ENCODE results near the gene TOR4A. TPM values are rescaled to one million over a fixed set of nuclear protein-coding genes. Genes with fewer than 3 reads are reported as not detected.

The TOR4A gene
- total and polyA plus RNA-seq, 9 of the 15 experiments (the other 6 are each of a cell fraction or from before 2014, with no cell fraction given): 3.9 to 49.2 (median 8.8) TPM

DNA sequence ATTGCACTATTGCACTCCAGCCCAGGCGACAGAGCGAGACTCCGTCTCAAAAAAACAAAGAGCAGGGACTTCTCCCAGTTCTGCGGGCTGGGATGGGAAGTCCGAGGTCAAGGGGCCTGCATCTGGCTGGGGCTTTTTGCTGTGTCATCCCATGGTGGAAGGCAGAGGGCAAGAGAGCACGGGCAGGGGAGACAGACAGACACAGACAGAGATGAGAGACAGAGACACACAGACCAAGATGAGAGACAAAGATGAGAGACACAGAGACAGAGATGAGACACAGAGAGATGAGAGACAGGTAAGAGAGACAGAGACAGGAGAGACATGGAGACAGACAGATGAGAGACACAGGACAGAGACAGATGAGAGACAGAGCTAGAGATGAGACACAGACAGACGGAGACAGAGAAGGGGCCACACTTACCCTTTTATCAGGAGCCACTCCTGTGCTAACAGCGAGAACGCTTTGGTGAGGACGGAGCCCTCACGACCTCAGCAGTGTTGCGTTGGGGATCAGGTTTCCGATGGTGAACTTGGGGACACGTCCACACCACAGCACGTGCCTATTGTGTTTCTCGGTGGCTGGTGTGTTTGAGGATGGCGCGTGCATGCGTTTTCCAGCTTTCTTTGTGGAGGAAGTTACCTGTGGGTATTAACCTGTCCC is 8.9 kb upstream of the TOR4A start (continued):
- TF ChIP-seq, protein P1, sequence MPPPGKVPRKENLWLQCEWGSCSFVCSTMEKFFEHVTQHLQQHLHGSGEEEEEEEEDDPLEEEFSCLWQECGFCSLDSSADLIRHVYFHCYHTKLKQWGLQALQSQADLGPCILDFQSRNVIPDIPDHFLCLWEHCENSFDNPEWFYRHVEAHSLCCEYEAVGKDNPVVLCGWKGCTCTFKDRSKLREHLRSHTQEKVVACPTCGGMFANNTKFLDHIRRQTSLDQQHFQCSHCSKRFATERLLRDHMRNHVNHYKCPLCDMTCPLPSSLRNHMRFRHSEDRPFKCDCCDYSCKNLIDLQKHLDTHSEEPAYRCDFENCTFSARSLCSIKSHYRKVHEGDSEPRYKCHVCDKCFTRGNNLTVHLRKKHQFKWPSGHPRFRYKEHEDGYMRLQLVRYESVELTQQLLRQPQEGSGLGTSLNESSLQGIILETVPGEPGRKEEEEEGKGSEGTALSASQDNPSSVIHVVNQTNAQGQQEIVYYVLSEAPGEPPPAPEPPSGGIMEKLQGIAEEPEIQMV (tag; conservative IDR thresholded peaks at IDR 0.05; ENCODE audit: low read depth): no peak
- TF ChIP-seq XRCC5 (IDR thresholded peaks at IDR 0.05; ENCODE audit: low read depth, low read length): no peak
- TF ChIP-seq, protein P2, sequence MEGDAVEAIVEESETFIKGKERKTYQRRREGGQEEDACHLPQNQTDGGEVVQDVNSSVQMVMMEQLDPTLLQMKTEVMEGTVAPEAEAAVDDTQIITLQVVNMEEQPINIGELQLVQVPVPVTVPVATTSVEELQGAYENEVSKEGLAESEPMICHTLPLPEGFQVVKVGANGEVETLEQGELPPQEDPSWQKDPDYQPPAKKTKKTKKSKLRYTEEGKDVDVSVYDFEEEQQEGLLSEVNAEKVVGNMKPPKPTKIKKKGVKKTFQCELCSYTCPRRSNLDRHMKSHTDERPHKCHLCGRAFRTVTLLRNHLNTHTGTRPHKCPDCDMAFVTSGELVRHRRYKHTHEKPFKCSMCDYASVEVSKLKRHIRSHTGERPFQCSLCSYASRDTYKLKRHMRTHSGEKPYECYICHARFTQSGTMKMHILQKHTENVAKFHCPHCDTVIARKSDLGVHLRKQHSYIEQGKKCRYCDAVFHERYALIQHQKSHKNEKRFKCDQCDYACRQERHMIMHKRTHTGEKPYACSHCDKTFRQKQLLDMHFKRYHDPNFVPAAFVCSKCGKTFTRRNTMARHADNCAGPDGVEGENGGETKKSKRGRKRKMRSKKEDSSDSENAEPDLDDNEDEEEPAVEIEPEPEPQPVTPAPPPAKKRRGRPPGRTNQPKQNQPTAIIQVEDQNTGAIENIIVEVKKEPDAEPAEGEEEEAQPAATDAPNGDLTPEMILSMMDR (IDR thresholded peaks at IDR 0.05 in 2 of 3, conservative IDR thresholded peaks at IDR 0.05 in 1 of 3; ENCODE audit: insufficient read depth in 2 of 3, low read depth in 1 of 3, low read length in 3 of 3): no peak; a peak in 1 of 6 replicates
- TF ChIP-seq OTX1 (CRISPR knock-in tag; IDR thresholded peaks at IDR 0.05): peak; percentile 90
- TF ChIP-seq, protein P3, sequence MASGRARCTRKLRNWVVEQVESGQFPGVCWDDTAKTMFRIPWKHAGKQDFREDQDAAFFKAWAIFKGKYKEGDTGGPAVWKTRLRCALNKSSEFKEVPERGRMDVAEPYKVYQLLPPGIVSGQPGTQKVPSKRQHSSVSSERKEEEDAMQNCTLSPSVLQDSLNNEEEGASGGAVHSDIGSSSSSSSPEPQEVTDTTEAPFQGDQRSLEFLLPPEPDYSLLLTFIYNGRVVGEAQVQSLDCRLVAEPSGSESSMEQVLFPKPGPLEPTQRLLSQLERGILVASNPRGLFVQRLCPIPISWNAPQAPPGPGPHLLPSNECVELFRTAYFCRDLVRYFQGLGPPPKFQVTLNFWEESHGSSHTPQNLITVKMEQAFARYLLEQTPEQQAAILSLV (tag; IDR thresholded peaks at IDR 0.05): no peak
- no peak for TF ChIP-seq CCNT2 (IDR thresholded peaks at IDR 0.05; ENCODE audit: borderline replicate concordance, extremely low read depth, insufficient read length, low read depth, low read length)
- no peak for TF ChIP-seq CCAR2 (IDR thresholded peaks at IDR 0.05; ENCODE audit: low read depth, low read length)
- peak; percentile 62; the same call in 1 of the 2 replicates for TF ChIP-seq POLR2A (conservative IDR thresholded peaks at IDR 0.05)
- TF ChIP-seq, protein P4, sequence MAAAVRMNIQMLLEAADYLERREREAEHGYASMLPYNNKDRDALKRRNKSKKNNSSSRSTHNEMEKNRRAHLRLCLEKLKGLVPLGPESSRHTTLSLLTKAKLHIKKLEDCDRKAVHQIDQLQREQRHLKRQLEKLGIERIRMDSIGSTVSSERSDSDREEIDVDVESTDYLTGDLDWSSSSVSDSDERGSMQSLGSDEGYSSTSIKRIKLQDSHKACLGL (CRISPR knock-in tag; IDR thresholded peaks at IDR 0.05; ENCODE audit: borderline replicate concordance, poor library complexity, severe bottlenecking): no peak
- TF ChIP-seq MYNN (IDR thresholded peaks at IDR 0.05): no peak
- TF ChIP-seq MYNN (CRISPR knock-in tag; IDR thresholded peaks at IDR 0.05): no peak
- no peak for TF ChIP-seq ZNF174 (CRISPR knock-in tag; IDR thresholded peaks at IDR 0.05)
- TF ChIP-seq, protein P5, sequence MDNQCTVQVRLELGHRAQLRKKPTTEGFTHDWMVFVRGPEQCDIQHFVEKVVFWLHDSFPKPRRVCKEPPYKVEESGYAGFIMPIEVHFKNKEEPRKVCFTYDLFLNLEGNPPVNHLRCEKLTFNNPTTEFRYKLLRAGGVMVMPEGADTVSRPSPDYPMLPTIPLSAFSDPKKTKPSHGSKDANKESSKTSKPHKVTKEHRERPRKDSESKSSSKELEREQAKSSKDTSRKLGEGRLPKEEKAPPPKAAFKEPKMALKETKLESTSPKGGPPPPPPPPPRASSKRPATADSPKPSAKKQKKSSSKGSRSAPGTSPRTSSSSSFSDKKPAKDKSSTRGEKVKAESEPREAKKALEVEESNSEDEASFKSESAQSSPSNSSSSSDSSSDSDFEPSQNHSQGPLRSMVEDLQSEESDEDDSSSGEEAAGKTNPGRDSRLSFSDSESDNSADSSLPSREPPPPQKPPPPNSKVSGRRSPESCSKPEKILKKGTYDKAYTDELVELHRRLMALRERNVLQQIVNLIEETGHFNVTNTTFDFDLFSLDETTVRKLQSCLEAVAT (IDR thresholded peaks at IDR 0.05): peak; percentile 78 to 93; a peak in 2 of 4 replicates
- TF ChIP-seq CBFA2T3 (IDR thresholded peaks at IDR 0.05): peak; percentile 75
- 0 out of 2 replicates have a peak, but pooled peaks have one; percentile 9 for TF ChIP-seq ZNF143 (CRISPR knock-in tag; IDR thresholded peaks at IDR 0.05)
- peak; percentile 86 for TF ChIP-seq HDAC2 (IDR thresholded peaks at IDR 0.05)
- TF ChIP-seq SMARCC2 (IDR thresholded peaks at IDR 0.05; ENCODE audit: low read depth): peak; percentile 59
- peak; percentile 28; the same call in 1 of the 2 replicates for TF ChIP-seq SPI1 (IDR thresholded peaks at IDR 0.05; ENCODE audit: borderline replicate concordance, low read depth, low read length)
- no peak for TF ChIP-seq DNMT1 (IDR thresholded peaks at IDR 0.05)
- no peak for TF ChIP-seq SIRT6 (IDR thresholded peaks at IDR 0.05; ENCODE audit: low read depth, low read length)
- peak; percentile 86 for TF ChIP-seq NCOA4 (IDR thresholded peaks at IDR 0.05; ENCODE audit: partially characterized antibody)
- TF ChIP-seq FIP1L1 (IDR thresholded peaks at IDR 0.05; ENCODE audit: low read depth, low read length, poor library complexity, severe bottlenecking): no peak
